Neural progenitor cell (in vitro differentiated cells): Measurements from ENCODE around the gene CEP170. TPM values are rescaled to one million over a fixed set of nuclear protein-coding genes. Genes with fewer than 3 reads are reported as not detected.

Experiments
- DNase-seq: peaks from one replicate; pipeline ENCODE4 v3.0.0-alpha.2; 2016; ENCODE audit warnings: low spot score
- H2AFZ ChIP-seq: fragments of 200-600 bp; sonication (generic); replicated peaks from 2 replicates; pipeline ENCODE4 v1.6.1; 2016; ENCODE audit warnings: antibody characterized with exemption
- H3F3A ChIP-seq: fragments of 200-600 bp; sonication (generic); 2 replicates; pipeline ENCODE4 v1.6.1; 2016; ENCODE audit warnings: antibody characterized with exemption, low read depth
- H3K27ac ChIP-seq: fragments of 200-600 bp; sonication (generic); 2 replicates; pipeline ENCODE4 v1.5.1; 2016; ENCODE audit warnings: mild to moderate bottlenecking
- H3K27me3 ChIP-seq: fragments of 200-600 bp; sonication (generic); 2 replicates; pipeline ENCODE4 v1.6.1; 2016; ENCODE audit warnings: mild to moderate bottlenecking, moderate library complexity
- H3K36me3 ChIP-seq: fragments of 200-600 bp; sonication (generic); 2 replicates; pipeline ENCODE4 v1.5.1; 2016
- H3K4me1 ChIP-seq: fragments of 200-600 bp; sonication (generic); 2 replicates; pipeline ENCODE4 v1.6.1; 2016; ENCODE audit warnings: mixed run types
- H3K4me2 ChIP-seq: fragments of 200-600 bp; sonication (generic); 2 replicates; pipeline ENCODE4 v1.6.1; 2016
- H3K4me3 ChIP-seq: fragments of 200-600 bp; sonication (generic); 2 replicates; pipeline ENCODE4 v1.5.1; 2016
- H3K79me2 ChIP-seq: fragments of 200-600 bp; sonication (generic); 2 replicates; pipeline ENCODE4 v1.6.1; 2016; ENCODE audit warnings: low read depth
- H3K9ac ChIP-seq: fragments of 200-600 bp; sonication (generic); 2 replicates; pipeline ENCODE4 v1.6.1; 2016
- H3K9me3 ChIP-seq: fragments of 200-600 bp; sonication (generic); 2 replicates; pipeline ENCODE4 v1.5.1; 2016; ENCODE audit warnings: low read depth
- H4K20me1 ChIP-seq: fragments of 200-600 bp; sonication (generic); 2 replicates; pipeline ENCODE4 v1.6.1; 2016; ENCODE audit warnings: low read depth
- H3K27ac Mint-ChIP-seq: 3 replicates; pipeline ENCODE4 v1.8.0; 2021; ENCODE audit warnings: mixed read lengths
- H3K27me3 Mint-ChIP-seq: 2 replicates; pipeline ENCODE4 v1.8.0; 2022; ENCODE audit warnings: low read depth, mild to moderate bottlenecking, inconsistent platforms, moderate library complexity, mixed read lengths; ENCODE audit not compliant: insufficient read depth
- H3K36me3 Mint-ChIP-seq: 3 replicates; pipeline ENCODE4 v1.8.0; 2021; ENCODE audit warnings: mixed read lengths
- H3K4me1 Mint-ChIP-seq: 3 replicates; pipeline ENCODE4 v1.8.0; 2021; ENCODE audit warnings: mixed read lengths
- H3K4me3 Mint-ChIP-seq: 3 replicates; pipeline ENCODE4 v1.8.0; 2021; ENCODE audit warnings: mild to moderate bottlenecking, moderate library complexity, mixed read lengths
- H3K9me3 Mint-ChIP-seq: 3 replicates; pipeline ENCODE4 v1.8.0; 2020; ENCODE audit warnings: mixed read lengths
- EZH2 ChIP-seq: fragments of 200-600 bp; sonication (generic); IDR thresholded peaks from 2 replicates; pipeline ENCODE4 v1.6.1; 2017; ENCODE audit warnings: antibody characterized with exemption, mild to moderate bottlenecking, moderate library complexity
- EZH2phosphoT487 ChIP-seq: fragments of 200-600 bp; sonication (generic); IDR thresholded peaks from 2 replicates; pipeline ENCODE4 v1.6.1; 2017; ENCODE audit warnings: antibody characterized with exemption
- total RNA-seq: library from RNA; depleted of rRNA; stranded (reverse); fragments of >200 nt; gene quantifications from 2 replicates; pipeline ENCODE4 v1.2.3, GENCODE V29; 2015; ENCODE audit warnings: low replicate concordance
- TF ChIP-seq, protein P1 (sequence below): fragments of 200-600 bp; sonication (generic); IDR thresholded peaks from 2 replicates; pipeline ENCODE4 v1.5.1; 2017; ENCODE audit warnings: antibody characterized with exemption, mild to moderate bottlenecking

CEP170 gene
- total RNA-seq, 1 donor from 2014 or later = 126 TPM

- H3K9me3 Mint-ChIP-seq = no peaks in the 10 kb centered on the region
- H4K20me1 ChIP-seq = no peaks in the 10 kb centered on the region
- no peaks in the 10 kb centered on the region for H3F3A ChIP-seq
- H3K36me3 ChIP-seq = no peaks in the 10 kb centered on the region
- peaks cover 7% of the 10 kb centered on the region for H3K4me1 ChIP-seq
- no peaks in the 10 kb centered on the region for H3K9me3 ChIP-seq
- H3K4me1 Mint-ChIP-seq = peaks cover 4% of the 10 kb centered on the region
- H3K4me3 Mint-ChIP-seq = no peak overlapping the region
- H3K27ac Mint-ChIP-seq = no peak overlapping the region
- H3K4me3 ChIP-seq = no peak overlapping the region
- no peaks in the 10 kb centered on the region for H3K27me3 Mint-ChIP-seq
- no peak overlapping the region for H3K27ac ChIP-seq
- no peak overlapping the region for H3K4me2 ChIP-seq
- no peak overlapping the region for H3K9ac ChIP-seq
- H2AFZ ChIP-seq = no peak overlapping the region
- DNase-seq = no peak
- peaks cover 3% of the 10 kb centered on the region for H3K36me3 Mint-ChIP-seq
- TF ChIP-seq EZH2phosphoT487 (no peak), EZH2 (no peak)
- TF ChIP-seq, protein P1, sequence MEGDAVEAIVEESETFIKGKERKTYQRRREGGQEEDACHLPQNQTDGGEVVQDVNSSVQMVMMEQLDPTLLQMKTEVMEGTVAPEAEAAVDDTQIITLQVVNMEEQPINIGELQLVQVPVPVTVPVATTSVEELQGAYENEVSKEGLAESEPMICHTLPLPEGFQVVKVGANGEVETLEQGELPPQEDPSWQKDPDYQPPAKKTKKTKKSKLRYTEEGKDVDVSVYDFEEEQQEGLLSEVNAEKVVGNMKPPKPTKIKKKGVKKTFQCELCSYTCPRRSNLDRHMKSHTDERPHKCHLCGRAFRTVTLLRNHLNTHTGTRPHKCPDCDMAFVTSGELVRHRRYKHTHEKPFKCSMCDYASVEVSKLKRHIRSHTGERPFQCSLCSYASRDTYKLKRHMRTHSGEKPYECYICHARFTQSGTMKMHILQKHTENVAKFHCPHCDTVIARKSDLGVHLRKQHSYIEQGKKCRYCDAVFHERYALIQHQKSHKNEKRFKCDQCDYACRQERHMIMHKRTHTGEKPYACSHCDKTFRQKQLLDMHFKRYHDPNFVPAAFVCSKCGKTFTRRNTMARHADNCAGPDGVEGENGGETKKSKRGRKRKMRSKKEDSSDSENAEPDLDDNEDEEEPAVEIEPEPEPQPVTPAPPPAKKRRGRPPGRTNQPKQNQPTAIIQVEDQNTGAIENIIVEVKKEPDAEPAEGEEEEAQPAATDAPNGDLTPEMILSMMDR = no peak
- peaks cover 14% of the 10 kb centered on the region for H3K79me2 ChIP-seq
- H3K27me3 ChIP-seq = no peaks in the 10 kb centered on the region
These were observed 6.3 kb upstream of the CEP170 start for GRCh38 chr1:243261390-243261789.

DNA sequence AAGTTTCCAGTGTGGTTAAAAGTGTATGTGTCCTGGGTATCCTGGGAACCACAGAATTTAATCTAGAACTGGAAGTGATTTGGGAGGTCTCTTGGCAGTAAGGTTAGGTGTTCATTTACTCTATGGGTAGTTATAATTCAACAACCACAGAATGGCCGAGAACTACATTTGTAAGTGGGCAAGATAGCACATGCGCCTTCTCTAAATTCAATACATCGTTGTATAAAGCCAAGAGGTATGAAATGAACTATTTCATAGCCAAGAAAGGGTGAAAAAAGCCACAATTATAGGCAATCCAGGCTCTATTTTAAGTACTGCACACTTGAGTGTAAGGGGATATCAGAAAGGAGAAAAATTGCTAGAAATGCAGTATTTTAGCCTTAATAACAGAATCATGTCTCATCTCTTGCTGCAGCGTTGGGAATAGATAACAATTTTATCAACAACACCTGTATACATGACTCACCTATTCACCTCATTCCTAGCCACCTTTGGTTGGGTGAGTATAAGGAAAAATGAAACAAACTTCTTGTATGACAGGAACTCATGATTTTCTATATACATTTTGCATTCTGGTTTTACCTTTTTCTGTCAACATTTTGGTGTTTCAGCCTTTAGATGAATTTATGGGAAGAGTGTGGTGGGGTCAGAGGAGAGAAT, 5.3 kb upstream of the CEP170 start:
- Mint-ChIP-seq H3K9me3 (no peaks in the 10 kb centered on the region), H3K27me3 (no peaks in the 10 kb centered on the region), H3K27ac (no peak overlapping the region), H3K4me3 (no peak overlapping the region), H3K36me3 (peaks cover 3% of the 10 kb centered on the region), H3K4me1 (peaks cover 7% of the 10 kb centered on the region)
- H3K9me3 ChIP-seq = no peaks in the 10 kb centered on the region
- no peak overlapping the region for H2AFZ ChIP-seq
- no peak for DNase-seq
- no peak overlapping the region for H3K9ac ChIP-seq
- H3K27ac ChIP-seq = no peak overlapping the region
- no peak for TF ChIP-seq EZH2
- TF ChIP-seq, protein P1 = no peak
- no peak for TF ChIP-seq EZH2phosphoT487
- no peak overlapping the region for H3K4me2 ChIP-seq
- peaks cover 18% of the 10 kb centered on the region for H3K79me2 ChIP-seq
- H3K36me3 ChIP-seq = no peaks in the 10 kb centered on the region
- peaks cover 8% of the 10 kb centered on the region for H3K4me1 ChIP-seq
- no peaks in the 10 kb centered on the region for H3K27me3 ChIP-seq
- H4K20me1 ChIP-seq = no peaks in the 10 kb centered on the region
- no peak overlapping the region for H3K4me3 ChIP-seq
- H3F3A ChIP-seq = no peaks in the 10 kb centered on the region

DNA sequence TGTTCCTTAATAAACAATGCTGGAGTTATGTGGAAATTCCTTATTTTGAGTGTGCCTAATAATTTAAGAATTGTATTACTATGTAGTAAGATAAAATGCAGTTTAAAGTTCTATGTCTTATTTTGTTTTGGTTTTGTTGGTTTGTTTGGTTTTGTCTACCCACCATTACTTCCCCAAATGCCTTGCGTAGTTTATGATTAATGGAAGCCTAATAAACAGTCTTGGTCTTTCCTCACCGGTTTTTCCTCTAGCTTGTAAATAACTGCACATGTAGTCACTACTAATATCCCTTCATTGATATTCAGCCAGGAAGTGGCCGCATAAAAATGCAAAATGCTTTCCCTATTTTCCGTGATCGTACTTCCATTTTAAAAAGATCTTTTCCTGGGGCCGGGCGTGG, 3.6 kb upstream of the CEP170 start:
- H3K79me2 ChIP-seq = peaks cover 27% of the 10 kb centered on the region

More for the DNA sequence above, 3.6 kb upstream of the CEP170 start:
- Histone ChIP-seq H4K20me1 (peaks cover 5% of the 10 kb centered on the region), H3K9me3 (no peaks in the 10 kb centered on the region), H3K4me3 (no peak overlapping the region), H3K27me3 (no peaks in the 10 kb centered on the region), H3K9ac (no peak overlapping the region), H3K4me1 (peaks cover 8% of the 10 kb centered on the region), H3K36me3 (no peaks in the 10 kb centered on the region), H3K4me2 (no peak overlapping the region), H3K27ac (no peak overlapping the region), H3F3A (peaks cover 14% of the 10 kb centered on the region), H2AFZ (no peak overlapping the region)
- H3K36me3 Mint-ChIP-seq = no peaks in the 10 kb centered on the region
- H3K4me3 Mint-ChIP-seq = no peak overlapping the region
- peaks cover 2% of the 10 kb centered on the region for H3K27me3 Mint-ChIP-seq
- no peak for DNase-seq
- peaks cover 4% of the 10 kb centered on the region for H3K4me1 Mint-ChIP-seq
- TF ChIP-seq, protein P1 = no peak
- no peak for TF ChIP-seq EZH2
- TF ChIP-seq EZH2phosphoT487 = no peak
- H3K27ac Mint-ChIP-seq = no peak overlapping the region
- no peaks in the 10 kb centered on the region for H3K9me3 Mint-ChIP-seq
